ENCODE results near the gene PRELP.

GRCh38 chr1:203505526-203506204, 30.1 kb downstream of the PRELP start:
- TF ChIP-seq POLR2AphosphoS5 (IDR thresholded peaks at IDR 0.05; ENCODE audit: insufficient read depth in 1 of 2, low read depth in 1 of 2) (no peak), CTCF (IDR thresholded peaks at IDR 0.05) (no peak), POLR2A (IDR thresholded peaks at IDR 0.05) (no peak)
